ENCODE data around the gene SLC38A2. TPM values are rescaled to one million over a fixed set of nuclear protein-coding genes. Genes with fewer than 3 reads are reported as not detected.
A peak's percentile ranks its signal among the peaks of the same experiment; 100 is the strongest.

The SLC38A2 gene
- total and polyA plus RNA-seq, 4 donors = 75.0 to 258 (median 128) TPM

- H3K9ac ChIP-seq (ENCODE audit: insufficient read depth in 1 of 2, low read length in 2 of 2) = peak overlapping the region; percentile 75 to 97
- no peaks in the 10 kb centered on the region for H3K36me3 ChIP-seq (ENCODE audit: control insufficient read depth in 4 of 4, insufficient read depth in 4 of 4, low read length in 4 of 4)
- H3K27me3 ChIP-seq (ENCODE audit: control insufficient read depth in 3 of 3, insufficient read depth in 3 of 3, low read length in 2 of 3) = no peaks in the 10 kb centered on the region
- peaks cover 3 to 63% (median 21%) of the 10 kb centered on the region in 5 donors for H3K4me1 ChIP-seq (ENCODE audit: control insufficient read depth in 5 of 5, insufficient read depth in 5 of 5, low read length in 5 of 5)
- peak overlapping the region; percentile 86 to 97 for H3K27ac ChIP-seq (ENCODE audit: low read depth in 1 of 2, low read length in 1 of 2)
- ATAC-seq (ENCODE audit: insufficient read depth, low FRiP score) = no peak
- 56 to 72% methylated on average over 9 of the region's 9 CpGs for WGBS, 2 donors
- DNase-seq = no peak
- H3K9me3 ChIP-seq (ENCODE audit: control insufficient read depth in 4 of 4, insufficient read depth in 3 of 4, low read length in 3 of 4) = peaks cover 0 to 2% (median 0%) of the 10 kb centered on the region in 4 donors
- TF ChIP-seq CTCF (IDR thresholded peaks at IDR 0.05; ENCODE audit: control extremely low read depth, extremely low read depth) = no peak
- no peak overlapping the region for H3K4me3 ChIP-seq
Measured at GRCh38 chr12:46384451-46385309, 12.1 kb upstream of the SLC38A2 start.

GRCh38 chr12:46383654-46384450, 11.3 kb upstream of the SLC38A2 start:
- peak overlapping the region; percentile 75 to 97 for H3K9ac ChIP-seq (ENCODE audit: insufficient read depth in 1 of 2, low read length in 2 of 2)
- H3K4me3 ChIP-seq = peak overlapping the region; percentile 88
- DNase-seq (peak; percentile 90 to 94 (median 92)), ATAC-seq (ENCODE audit: insufficient read depth, low FRiP score) (peak; percentile 76)
- H3K9me3 ChIP-seq (ENCODE audit: control insufficient read depth in 4 of 4, insufficient read depth in 3 of 4, low read length in 3 of 4) = peaks cover 0 to 2% (median 0%) of the 10 kb centered on the region in 4 donors
- peaks cover 3 to 55% (median 19%) of the 10 kb centered on the region in 5 donors for H3K4me1 ChIP-seq (ENCODE audit: control insufficient read depth in 5 of 5, insufficient read depth in 5 of 5, low read length in 5 of 5)
- WGBS, 2 donors = 0 to 1% methylated on average over 47 of the region's 47 CpGs
- TF ChIP-seq CTCF (IDR thresholded peaks at IDR 0.05; ENCODE audit: control extremely low read depth, extremely low read depth) = no peak
- no peaks in the 10 kb centered on the region for H3K36me3 ChIP-seq (ENCODE audit: control insufficient read depth in 4 of 4, insufficient read depth in 4 of 4, low read length in 4 of 4)
- peak overlapping the region; percentile 97 to 99 for H3K27ac ChIP-seq (ENCODE audit: low read depth in 1 of 2, low read length in 1 of 2)
- no peaks in the 10 kb centered on the region for H3K27me3 ChIP-seq (ENCODE audit: control insufficient read depth in 3 of 3, insufficient read depth in 3 of 3, low read length in 2 of 3)

- peak; percentile 98 to 99 (median 98) for DNase-seq
- Histone ChIP-seq H3K4me3 (peak overlapping the region; percentile 88), H3K36me3 (ENCODE audit: control insufficient read depth in 4 of 4, insufficient read depth in 4 of 4, low read length in 4 of 4) (no peaks in the 10 kb centered on the region), H3K9me3 (ENCODE audit: control insufficient read depth in 4 of 4, insufficient read depth in 3 of 4, low read length in 3 of 4) (peaks cover 0 to 2% (median 0%) of the 10 kb centered on the region in 4 donors), H3K4me1 (ENCODE audit: control insufficient read depth in 5 of 5, insufficient read depth in 5 of 5, low read length in 5 of 5) (peaks cover 3 to 48% (median 14%) of the 10 kb centered on the region in 5 donors), H3K27me3 (ENCODE audit: control insufficient read depth in 3 of 3, insufficient read depth in 3 of 3, low read length in 2 of 3) (no peaks in the 10 kb centered on the region), H3K9ac (ENCODE audit: insufficient read depth in 1 of 2, low read length in 2 of 2) (peak overlapping the region; percentile 75 to 90), H3K27ac (ENCODE audit: low read depth in 1 of 2, low read length in 1 of 2) (peak overlapping the region; percentile 99 to 100)
- peak; percentile 87 for ATAC-seq (ENCODE audit: insufficient read depth, low FRiP score)
- WGBS, 2 donors = 0 to 1% methylated on average over 55 to 74 of the region's 74 CpGs
- peak; percentile 8 for TF ChIP-seq CTCF (IDR thresholded peaks at IDR 0.05; ENCODE audit: control extremely low read depth, extremely low read depth)
Measured at GRCh38 chr12:46382964-46383653, 10.5 kb upstream of the SLC38A2 start.

Measured in lung (tissue), 12 donors.